ENCODE measurements around the gene TRABD2B.

DNA sequence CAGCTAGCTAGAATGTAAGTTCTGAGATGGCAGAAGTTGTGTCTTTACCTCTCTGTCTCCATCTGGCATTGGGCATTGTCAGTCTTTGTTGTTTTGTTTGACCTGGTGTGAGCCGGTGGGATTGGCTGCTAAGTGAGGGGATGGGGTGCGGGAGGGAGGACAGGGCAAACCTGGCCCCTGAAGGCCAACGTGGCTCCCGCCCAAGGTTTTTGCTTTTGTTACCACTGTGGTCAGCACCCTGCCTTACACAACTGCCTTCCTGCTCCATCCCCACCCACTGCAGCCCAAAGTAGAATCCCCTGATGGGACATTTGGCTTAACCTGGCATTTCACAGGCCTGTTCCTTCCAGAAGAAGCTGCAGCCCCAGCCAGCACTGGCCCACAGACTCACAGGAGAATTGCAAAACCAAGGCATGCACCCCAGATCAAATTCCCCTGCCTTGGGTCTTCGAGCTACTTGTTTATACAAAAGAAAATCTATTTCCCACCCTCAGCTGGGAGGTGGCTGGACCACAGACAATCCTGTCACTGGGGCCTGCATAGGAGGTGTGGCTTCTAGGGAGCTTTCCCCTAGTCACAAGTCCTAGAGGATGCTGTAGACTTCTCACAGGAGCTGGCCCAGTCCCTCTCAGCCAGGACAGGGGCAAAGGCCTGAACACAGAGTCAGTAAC is 147.5 kb downstream of the TRABD2B start:
- TF ChIP-seq, protein P1, sequence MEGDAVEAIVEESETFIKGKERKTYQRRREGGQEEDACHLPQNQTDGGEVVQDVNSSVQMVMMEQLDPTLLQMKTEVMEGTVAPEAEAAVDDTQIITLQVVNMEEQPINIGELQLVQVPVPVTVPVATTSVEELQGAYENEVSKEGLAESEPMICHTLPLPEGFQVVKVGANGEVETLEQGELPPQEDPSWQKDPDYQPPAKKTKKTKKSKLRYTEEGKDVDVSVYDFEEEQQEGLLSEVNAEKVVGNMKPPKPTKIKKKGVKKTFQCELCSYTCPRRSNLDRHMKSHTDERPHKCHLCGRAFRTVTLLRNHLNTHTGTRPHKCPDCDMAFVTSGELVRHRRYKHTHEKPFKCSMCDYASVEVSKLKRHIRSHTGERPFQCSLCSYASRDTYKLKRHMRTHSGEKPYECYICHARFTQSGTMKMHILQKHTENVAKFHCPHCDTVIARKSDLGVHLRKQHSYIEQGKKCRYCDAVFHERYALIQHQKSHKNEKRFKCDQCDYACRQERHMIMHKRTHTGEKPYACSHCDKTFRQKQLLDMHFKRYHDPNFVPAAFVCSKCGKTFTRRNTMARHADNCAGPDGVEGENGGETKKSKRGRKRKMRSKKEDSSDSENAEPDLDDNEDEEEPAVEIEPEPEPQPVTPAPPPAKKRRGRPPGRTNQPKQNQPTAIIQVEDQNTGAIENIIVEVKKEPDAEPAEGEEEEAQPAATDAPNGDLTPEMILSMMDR (conservative IDR thresholded peaks at IDR 0.05; ENCODE audit: low read depth, low read length) = no peak
- no peak for TF ChIP-seq EZH2 (IDR thresholded peaks at IDR 0.05; ENCODE audit: borderline replicate concordance, low read depth, low read length, poor library complexity, severe bottlenecking)

Measured in A673 (cell line).